SJCRH30 (cell line): ENCODE results near the gene PGAP6. TPM values are rescaled to one million over a fixed set of nuclear protein-coding genes. Genes with fewer than 3 reads are reported as not detected.
"Not testable (repeated sequence)": the region's sequence is repeated elsewhere in the genome, so short reads cannot be mapped to it uniquely, and the experiment has no call there.

Experiments used
- DNase-seq, 2 experiments: peaks; one replicate each; pipeline ENCODE4 v3.0.0-alpha.2; 2015 to 2020
- H3K27ac ChIP-seq: fragments of 250-450 bp; sonication (Bioruptor Pico); 2 replicates; pipeline ENCODE4 v1.5.1; 2020; ENCODE audit warnings: mild to moderate bottlenecking, moderate library complexity
- H3K27me3 ChIP-seq: fragments of 250-450 bp; sonication (Bioruptor Pico); 2 replicates; pipeline ENCODE4 v1.5.1; 2020; ENCODE audit warnings: mild to moderate bottlenecking, moderate library complexity
- H3K36me3 ChIP-seq: fragments of 250-450 bp; sonication (Bioruptor Pico); 2 replicates; pipeline ENCODE4 v1.5.1; 2020; ENCODE audit warnings: mild to moderate bottlenecking, moderate library complexity
- H3K4me1 ChIP-seq: fragments of 250-450 bp; sonication (Bioruptor Pico); 2 replicates; pipeline ENCODE4 v1.5.1; 2020; ENCODE audit warnings: mild to moderate bottlenecking, moderate library complexity
- H3K4me3 ChIP-seq: fragments of 250-450 bp; sonication (Bioruptor Pico); 2 replicates; pipeline ENCODE4 v1.5.1; 2020; ENCODE audit warnings: mild to moderate bottlenecking, moderate library complexity
- H3K9me3 ChIP-seq: fragments of 250-450 bp; sonication (Bioruptor Pico); replicated peaks from 2 replicates; pipeline ENCODE4 v1.5.1; 2020; ENCODE audit warnings: mild to moderate bottlenecking, moderate library complexity
- total RNA-seq: library from RNA; depleted of rRNA; stranded (reverse); fragments of >200 nt; shearing (Covaris generic); gene quantifications from 2 replicates; pipeline ENCODE4 v1.2.3, GENCODE V29; 2014

Gene PGAP6
- total RNA-seq, 1 experiment from 2014 or later: 27.5 TPM

GRCh38 chr16:359067-359763 is 22.6 kb downstream of the PGAP6 start:
- H3K9me3 ChIP-seq: no peaks in the 10 kb centered on the region
- no peak overlapping the region for H3K27ac ChIP-seq
- H3K4me1 ChIP-seq: peaks cover 17% of the 10 kb centered on the region
- H3K4me3 ChIP-seq: no peak overlapping the region
- no peaks in the 10 kb centered on the region for H3K27me3 ChIP-seq
- no peaks in the 10 kb centered on the region for H3K36me3 ChIP-seq
- DNase-seq: no peak

- Histone ChIP-seq H3K4me3 (no peak overlapping the region), H3K36me3 (no peaks in the 10 kb centered on the region), H3K27me3 (no peaks in the 10 kb centered on the region), H3K4me1 (peaks cover 17% of the 10 kb centered on the region), H3K27ac (no peak overlapping the region), H3K9me3 (no peaks in the 10 kb centered on the region)
- no peak for DNase-seq
These were observed 25.0 kb downstream of the PGAP6 start for GRCh38 chr16:356741-357140.

- H3K4me3 ChIP-seq: no peak overlapping the region
- H3K9me3 ChIP-seq: no peaks in the 10 kb centered on the region
- no peaks in the 10 kb centered on the region for H3K27me3 ChIP-seq
- no peak overlapping the region for H3K27ac ChIP-seq
- DNase-seq: no peak
- H3K4me1 ChIP-seq: peaks cover 10% of the 10 kb centered on the region; the same call in 1 of the 2 replicates
- H3K36me3 ChIP-seq: no peaks in the 10 kb centered on the region
These were observed 26.8 kb downstream of the PGAP6 start for GRCh38 chr16:354971-355461.

GRCh38 chr16:354291-354881 is 27.4 kb downstream of the PGAP6 start:
- peaks cover 4% of the 10 kb centered on the region; the same call in 1 of the 2 replicates for H3K4me1 ChIP-seq
- no peak overlapping the region for H3K27ac ChIP-seq
- no peaks in the 10 kb centered on the region for H3K27me3 ChIP-seq
- no peak for DNase-seq
- no peaks in the 10 kb centered on the region for H3K9me3 ChIP-seq
- no peak overlapping the region for H3K4me3 ChIP-seq
- H3K36me3 ChIP-seq: no peaks in the 10 kb centered on the region

GRCh38 chr16:353404-354290 is 28.1 kb downstream of the PGAP6 start:
- DNase-seq: no peak
- Histone ChIP-seq H3K4me3 (peak overlapping the region; percentile 60), H3K4me1 (no peaks in the 10 kb centered on the region), H3K27ac (no peak overlapping the region), H3K9me3 (no peaks in the 10 kb centered on the region), H3K27me3 (no peaks in the 10 kb centered on the region), H3K36me3 (no peaks in the 10 kb centered on the region)

- Histone ChIP-seq H3K9me3 (no peaks in the 10 kb centered on the region), H3K36me3 (no peaks in the 10 kb centered on the region), H3K27me3 (no peaks in the 10 kb centered on the region), H3K27ac (peak within 1 kb of the TSS; percentile 39; the same call in 1 of the 2 replicates), H3K4me3 (peak within 1 kb of the TSS; percentile 94), H3K4me1 (no peaks in the 10 kb centered on the region)
- DNase-seq: peak; percentile 99 to 100
These were observed 29.0 kb downstream of the PGAP6 start, which contains the start of gene AXIN1 for GRCh38 chr16:352547-353403. Gene AXIN1 (minus strand): TSS chr16:352723. CDS start chr16:347025, 5,698 bp downstream.

- peak in 1 of 2 experiments; percentile 40 for DNase-seq
- H3K36me3 ChIP-seq: 0 out of 2 replicates have a peak, but pooled peaks cover 1% of the 10 kb centered on the region
- H3K4me3 ChIP-seq: peak overlapping the region; percentile 94
- no peaks in the 10 kb centered on the region for H3K4me1 ChIP-seq
- no peaks in the 10 kb centered on the region for H3K27me3 ChIP-seq
- H3K27ac ChIP-seq: peak overlapping the region; percentile 39; the same call in 1 of the 2 replicates
- H3K9me3 ChIP-seq: no peaks in the 10 kb centered on the region
These were observed 29.8 kb downstream of the PGAP6 start for GRCh38 chr16:351804-352520.

- H3K4me1 ChIP-seq: no peaks in the 10 kb centered on the region
- no peak for DNase-seq
- peaks cover 12% of the 10 kb centered on the region for H3K36me3 ChIP-seq
- no peak overlapping the region for H3K4me3 ChIP-seq
- no peaks in the 10 kb centered on the region for H3K27me3 ChIP-seq
- H3K9me3 ChIP-seq: no peaks in the 10 kb centered on the region
- H3K27ac ChIP-seq: no peak overlapping the region
These were observed 31.6 kb downstream of the PGAP6 start for GRCh38 chr16:350203-350602.

- no peak for DNase-seq
- H3K9me3 ChIP-seq: no peaks in the 10 kb centered on the region
- no peaks in the 10 kb centered on the region for H3K4me1 ChIP-seq
- H3K27me3 ChIP-seq: no peaks in the 10 kb centered on the region
- H3K4me3 ChIP-seq: no peak overlapping the region
- H3K27ac ChIP-seq: no peak overlapping the region
- peaks cover 18% of the 10 kb centered on the region for H3K36me3 ChIP-seq
These were observed 32.6 kb downstream of the PGAP6 start for GRCh38 chr16:349211-349610.

GRCh38 chr16:348495-348894 is 33.3 kb downstream of the PGAP6 start:
- H3K36me3 ChIP-seq: peaks cover 19% of the 10 kb centered on the region
- H3K4me1 ChIP-seq, H3K4me3 ChIP-seq, DNase-seq, H3K9me3 ChIP-seq, H3K27ac ChIP-seq, H3K27me3 ChIP-seq: not testable (repeated sequence)

GRCh38 chr16:347203-347602 is 34.6 kb downstream of the PGAP6 start:
- Histone ChIP-seq H3K9me3 (no peaks in the 10 kb centered on the region), H3K27ac (no peak overlapping the region), H3K27me3 (no peaks in the 10 kb centered on the region), H3K4me1 (no peaks in the 10 kb centered on the region), H3K4me3 (no peak overlapping the region), H3K36me3 (peaks cover 20% of the 10 kb centered on the region)
- no peak for DNase-seq

GRCh38 chr16:346587-346986 is 35.2 kb downstream of the PGAP6 start:
- Histone ChIP-seq H3K4me3 (no peak overlapping the region), H3K9me3 (no peaks in the 10 kb centered on the region)
- DNase-seq: no peak

GRCh38 chr16:345772-346171 is 36.0 kb downstream of the PGAP6 start:
- Histone ChIP-seq H3K4me1 (no peaks in the 10 kb centered on the region), H3K27ac (no peak overlapping the region), H3K4me3 (no peak overlapping the region), H3K9me3 (no peaks in the 10 kb centered on the region), H3K36me3 (peaks cover 20% of the 10 kb centered on the region), H3K27me3 (no peaks in the 10 kb centered on the region)
- DNase-seq: no peak

More at GRCh38 chr16:346587-346986, 35.2 kb downstream of the PGAP6 start:
- Histone ChIP-seq H3K27ac (no peak overlapping the region), H3K27me3 (no peaks in the 10 kb centered on the region), H3K36me3 (peaks cover 20% of the 10 kb centered on the region), H3K4me1 (no peaks in the 10 kb centered on the region)
